Osteoblast (primary cell): Measurements from ENCODE around the gene CHN2. TPM values are rescaled to one million over a fixed set of nuclear protein-coding genes. Genes with fewer than 3 reads are reported as not detected.

Source experiments
- DNase-seq: peaks from one replicate; pipeline ENCODE4 v3.0.0; 2011; ENCODE audit warnings: low spot score, mixed read lengths; ENCODE audit not compliant: insufficient read length; ENCODE audit errors: missing footprints
- H2AFZ ChIP-seq: 2 replicates; pipeline ENCODE4 v1.6.0; 2011; ENCODE audit warnings: mild to moderate bottlenecking, low read length
- H3K27ac ChIP-seq: 2 replicates; pipeline ENCODE4 v1.5.1; 2011; ENCODE audit warnings: mild to moderate bottlenecking, low read depth, low read length, moderate library complexity
- H3K27me3 ChIP-seq: 2 replicates; pipeline ENCODE4 v1.6.0; 2012; ENCODE audit warnings: mild to moderate bottlenecking, control low read depth, inconsistent platforms, low read length, moderate library complexity; ENCODE audit not compliant: insufficient read depth
- H3K36me3 ChIP-seq: 2 replicates; pipeline ENCODE4 v1.5.1; 2011; ENCODE audit warnings: mild to moderate bottlenecking, low read length, control low read depth, moderate library complexity; ENCODE audit not compliant: insufficient read depth
- H3K4me1 ChIP-seq: 2 replicates; pipeline ENCODE4 v1.5.1; 2011; ENCODE audit warnings: mild to moderate bottlenecking, low read length, control low read depth, moderate library complexity; ENCODE audit not compliant: insufficient read depth
- H3K4me2 ChIP-seq: 2 replicates; pipeline ENCODE4 v1.6.0; 2011; ENCODE audit warnings: mild to moderate bottlenecking, low read length; ENCODE audit not compliant: insufficient read depth
- H3K4me3 ChIP-seq: fragments of 200-600 bp; sonication (generic); 3 replicates; pipeline ENCODE4 v1.5.1; 2012; ENCODE audit warnings: mild to moderate bottlenecking, low read length, inconsistent platforms; ENCODE audit not compliant: insufficient read depth
- H3K79me2 ChIP-seq: 2 replicates; pipeline ENCODE4 v1.6.0; 2012; ENCODE audit warnings: mild to moderate bottlenecking, low read length, control low read depth, inconsistent platforms; ENCODE audit not compliant: insufficient read depth
- H3K9me3 ChIP-seq: 2 replicates; pipeline ENCODE4 v1.5.1; 2011; ENCODE audit warnings: low read depth, low read length, control low read depth
- H4K20me1 ChIP-seq: 2 replicates; pipeline ENCODE4 v1.6.0; 2012; ENCODE audit warnings: mild to moderate bottlenecking, low read length, control low read depth; ENCODE audit not compliant: insufficient read depth
- total RNA-seq: library from RNA; depleted of rRNA; stranded (reverse); fragments of >200 nt; gene quantifications from 2 replicates; pipeline ENCODE4 v1.2.3, GENCODE V29; 2012
- TF ChIP-seq, protein P1 (sequence below): IDR thresholded peaks from 2 replicates; pipeline ENCODE4 v1.5.1; 2011; ENCODE audit warnings: mild to moderate bottlenecking, low read depth, low read length, moderate library complexity; ENCODE audit errors: extremely low read depth

The CHN2 gene
- total RNA-seq, 1 donor = under 0.01 TPM

DNA sequence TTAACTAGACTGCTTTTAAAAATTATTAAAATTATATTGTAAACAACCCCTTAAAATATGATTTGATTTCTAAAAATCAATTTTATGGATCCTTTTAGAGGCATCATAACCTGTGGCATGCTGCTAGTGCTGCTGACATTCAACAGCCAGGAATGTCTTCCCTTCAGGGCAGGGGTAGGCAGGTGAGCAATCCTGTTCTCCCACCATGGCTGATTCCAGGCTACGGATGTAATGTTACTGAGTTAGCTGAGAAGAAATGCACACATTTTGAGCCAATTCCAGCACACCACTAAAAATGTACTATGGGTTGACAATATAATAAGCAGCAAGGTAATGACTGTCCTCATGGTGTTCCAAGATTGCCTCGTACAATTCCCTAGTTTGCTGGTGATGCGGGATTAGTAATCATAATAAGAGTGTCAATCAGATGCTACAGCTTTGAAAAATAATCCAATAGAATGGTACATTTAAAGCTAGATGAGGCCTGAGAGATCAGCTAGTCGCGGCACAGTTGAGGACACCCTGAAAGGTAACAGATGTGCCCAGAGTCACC is 260.4 kb downstream of the CHN2 start:
- Histone ChIP-seq H3K4me1 (no peaks in the 10 kb centered on the region), H3K79me2 (no peaks in the 10 kb centered on the region), H3K4me2 (no peak overlapping the region), H3K36me3 (no peaks in the 10 kb centered on the region), H3K27me3 (peaks cover 5% of the 10 kb centered on the region), H2AFZ (no peak overlapping the region), H3K4me3 (no peak overlapping the region), H3K9me3 (no peaks in the 10 kb centered on the region), H3K27ac (no peak overlapping the region), H4K20me1 (no peaks in the 10 kb centered on the region)
- TF ChIP-seq, protein P1, sequence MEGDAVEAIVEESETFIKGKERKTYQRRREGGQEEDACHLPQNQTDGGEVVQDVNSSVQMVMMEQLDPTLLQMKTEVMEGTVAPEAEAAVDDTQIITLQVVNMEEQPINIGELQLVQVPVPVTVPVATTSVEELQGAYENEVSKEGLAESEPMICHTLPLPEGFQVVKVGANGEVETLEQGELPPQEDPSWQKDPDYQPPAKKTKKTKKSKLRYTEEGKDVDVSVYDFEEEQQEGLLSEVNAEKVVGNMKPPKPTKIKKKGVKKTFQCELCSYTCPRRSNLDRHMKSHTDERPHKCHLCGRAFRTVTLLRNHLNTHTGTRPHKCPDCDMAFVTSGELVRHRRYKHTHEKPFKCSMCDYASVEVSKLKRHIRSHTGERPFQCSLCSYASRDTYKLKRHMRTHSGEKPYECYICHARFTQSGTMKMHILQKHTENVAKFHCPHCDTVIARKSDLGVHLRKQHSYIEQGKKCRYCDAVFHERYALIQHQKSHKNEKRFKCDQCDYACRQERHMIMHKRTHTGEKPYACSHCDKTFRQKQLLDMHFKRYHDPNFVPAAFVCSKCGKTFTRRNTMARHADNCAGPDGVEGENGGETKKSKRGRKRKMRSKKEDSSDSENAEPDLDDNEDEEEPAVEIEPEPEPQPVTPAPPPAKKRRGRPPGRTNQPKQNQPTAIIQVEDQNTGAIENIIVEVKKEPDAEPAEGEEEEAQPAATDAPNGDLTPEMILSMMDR = no peak
- DNase-seq = no peak

DNA sequence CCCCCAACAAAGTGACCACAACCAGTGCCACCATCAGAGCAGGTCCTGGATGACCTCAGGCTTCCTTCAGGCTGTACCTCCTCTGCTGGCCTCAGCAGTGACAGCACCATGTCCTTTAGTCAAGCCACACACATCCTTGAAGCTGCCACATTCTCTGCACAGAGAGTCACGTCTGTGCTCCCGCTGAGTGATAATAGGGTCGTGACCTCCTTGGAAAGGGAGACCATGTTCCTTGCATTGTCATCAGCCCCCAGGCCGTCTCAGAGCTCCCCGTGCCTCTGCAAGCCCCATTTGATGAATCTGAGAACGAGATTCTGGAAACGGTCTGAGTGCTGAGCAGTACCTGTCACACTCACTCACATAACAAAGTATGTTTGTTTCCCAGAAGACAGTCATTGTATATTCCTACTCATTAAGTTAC is 262.6 kb downstream of the CHN2 start:
- Histone ChIP-seq H3K4me1 (no peaks in the 10 kb centered on the region), H3K36me3 (no peaks in the 10 kb centered on the region), H3K27me3 (peaks cover 12% of the 10 kb centered on the region), H3K27ac (no peak overlapping the region), H3K9me3 (no peaks in the 10 kb centered on the region), H4K20me1 (no peaks in the 10 kb centered on the region), H3K4me2 (no peak overlapping the region), H3K4me3 (no peak overlapping the region), H3K79me2 (no peaks in the 10 kb centered on the region), H2AFZ (no peak overlapping the region)
- TF ChIP-seq, protein P1 = no peak
- DNase-seq = no peak

DNA sequence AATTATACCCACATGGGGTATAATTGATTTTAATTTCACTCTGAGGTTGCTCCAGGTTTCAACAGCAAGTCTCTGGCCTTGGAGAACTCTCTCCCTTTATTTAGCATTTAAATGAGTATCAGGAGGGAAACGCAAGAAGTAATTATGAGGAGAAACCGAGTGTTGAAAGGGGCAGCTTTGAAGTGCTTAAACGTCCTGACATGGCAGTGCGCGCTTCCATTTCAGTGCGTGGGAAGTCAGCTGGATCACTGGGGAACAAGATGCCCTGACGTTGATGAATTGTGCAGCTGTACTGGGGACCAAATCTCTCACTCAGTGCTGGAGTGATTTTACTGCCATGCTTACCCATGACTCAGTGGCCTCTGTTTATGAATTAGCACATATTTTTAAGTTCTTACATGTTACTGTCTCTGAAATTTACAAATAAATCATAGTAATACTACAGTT is 263.0 kb downstream of the CHN2 start:
- Histone ChIP-seq H4K20me1 (no peaks in the 10 kb centered on the region), H3K36me3 (no peaks in the 10 kb centered on the region), H3K9me3 (no peaks in the 10 kb centered on the region), H3K4me2 (peak overlapping the region; percentile 2), H2AFZ (no peak overlapping the region), H3K27me3 (peaks cover 12% of the 10 kb centered on the region), H3K27ac (no peak overlapping the region), H3K4me3 (no peak overlapping the region), H3K79me2 (no peaks in the 10 kb centered on the region), H3K4me1 (no peaks in the 10 kb centered on the region)
- DNase-seq = peak; percentile 56
- TF ChIP-seq, protein P1 = no peak

DNA sequence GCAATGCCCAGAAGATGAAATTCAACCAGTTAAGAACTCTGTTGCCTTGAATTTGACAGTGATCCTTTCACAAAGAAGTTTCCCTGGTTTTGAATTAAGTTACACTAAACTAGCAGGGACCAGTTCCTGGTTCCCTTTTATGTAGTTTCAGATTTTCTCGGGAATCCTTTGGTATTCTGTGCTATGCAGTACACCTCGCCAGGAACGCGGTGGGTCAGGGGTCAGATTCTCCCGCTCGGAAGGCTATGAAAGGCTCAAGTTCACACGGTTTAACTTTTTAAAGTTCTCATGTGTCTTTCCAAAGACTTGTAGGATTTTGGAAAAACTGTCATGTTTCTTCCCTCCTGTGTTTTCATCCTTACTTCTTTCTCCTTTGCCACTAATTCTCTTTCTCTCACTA is 264.4 kb downstream of the CHN2 start:
- TF ChIP-seq, protein P1 = no peak
- Histone ChIP-seq H3K27ac (no peak overlapping the region), H3K4me3 (no peak overlapping the region), H2AFZ (no peak overlapping the region), H3K36me3 (no peaks in the 10 kb centered on the region), H3K4me1 (no peaks in the 10 kb centered on the region), H3K79me2 (no peaks in the 10 kb centered on the region), H3K9me3 (no peaks in the 10 kb centered on the region), H4K20me1 (no peaks in the 10 kb centered on the region), H3K4me2 (no peak overlapping the region), H3K27me3 (peaks cover 12% of the 10 kb centered on the region)
- DNase-seq = no peak
